Tibial nerve (tissue), 4 donors: ENCODE results near the gene ENOX1. TPM values are rescaled to one million over a fixed set of nuclear protein-coding genes. Genes with fewer than 3 reads are reported as not detected.

Experiments used
- DNase-seq, 2 donors: peaks; one replicate each; pipeline ENCODE4 v3.0.0-alpha.2; 2019; ENCODE audit warnings: low spot score in 2 of 2
- H3K27ac ChIP-seq, 4 donors: fragments of 200-600 bp; sonication (generic) in 3 of 4; one replicate each; pipeline ENCODE4 v1.5.1; 2017 to 2019; ENCODE audit warnings: mild to moderate bottlenecking in 1 of 4
- H3K27me3 ChIP-seq, 2 donors: fragments of 200-600 bp; sonication (generic) in 1 of 2; one replicate each; pipeline versions ENCODE4 v1.5.1 to v1.6.0; 2017 to 2019
- H3K36me3 ChIP-seq, 3 donors: fragments of 200-600 bp; sonication (generic); one replicate each; pipeline ENCODE4 v1.5.1; 2018 to 2019
- H3K4me1 ChIP-seq, 4 donors: fragments of 200-600 bp; sonication (generic) in 3 of 4; one replicate each; pipeline ENCODE4 v1.5.1; 2017 to 2019
- H3K4me3 ChIP-seq, 4 donors: fragments of 200-600 bp; sonication (generic) in 3 of 4; one replicate each; pipeline ENCODE4 v1.5.1; 2017 to 2019; ENCODE audit warnings: mild to moderate bottlenecking in 1 of 4, moderate library complexity in 1 of 4
- H3K9me3 ChIP-seq, 4 donors: fragments of 200-600 bp; sonication (generic) in 3 of 4; one replicate each; pipeline ENCODE4 v1.5.1; 2017 to 2019
- EP300 ChIP-seq, 2 donors: sonication (generic); formaldehyde crosslinking; IDR thresholded peaks; one replicate each; pipeline ENCODE4 v1.6.1; 2017; ENCODE audit warnings: antibody characterized with exemption in 2 of 2, mild to moderate bottlenecking in 1 of 2
- POLR2A ChIP-seq, 2 donors: fragments of 450-650 bp; IDR thresholded peaks; one replicate each; pipeline ENCODE4 v1.6.1; 2017; ENCODE audit warnings: antibody characterized with exemption in 2 of 2, mild to moderate bottlenecking in 2 of 2, moderate library complexity in 2 of 2
- WGBS, 2 donors: methylation state at CpG; one replicate each; pipeline ENCODE4 v1.1.5; 2018; 5-methylcytosine and 5-hydroxymethylcytosine counted together
- total RNA-seq, 4 donors: library from RNA; depleted of rRNA; stranded (reverse); fragments of >200 nt; gene quantifications; one replicate each; pipeline ENCODE4 v1.1.0, GENCODE V29; 2016
- TF ChIP-seq, protein P1 (sequence below), 5 experiments: fragments of 200-600 bp in 3 of 5; fragments of 450-650 bp in 2 of 5; sonication (generic) in 3 of 5; IDR thresholded peaks; one replicate each; pipeline ENCODE4 v1.5.1; 2016 to 2019; ENCODE audit warnings: antibody characterized with exemption in 5 of 5, mild to moderate bottlenecking in 3 of 5, moderate library complexity in 2 of 5

Gene ENOX1
- total RNA-seq, 4 donors from 2014 or later = 2.6 to 8.2 (median 4.6) TPM

DNA sequence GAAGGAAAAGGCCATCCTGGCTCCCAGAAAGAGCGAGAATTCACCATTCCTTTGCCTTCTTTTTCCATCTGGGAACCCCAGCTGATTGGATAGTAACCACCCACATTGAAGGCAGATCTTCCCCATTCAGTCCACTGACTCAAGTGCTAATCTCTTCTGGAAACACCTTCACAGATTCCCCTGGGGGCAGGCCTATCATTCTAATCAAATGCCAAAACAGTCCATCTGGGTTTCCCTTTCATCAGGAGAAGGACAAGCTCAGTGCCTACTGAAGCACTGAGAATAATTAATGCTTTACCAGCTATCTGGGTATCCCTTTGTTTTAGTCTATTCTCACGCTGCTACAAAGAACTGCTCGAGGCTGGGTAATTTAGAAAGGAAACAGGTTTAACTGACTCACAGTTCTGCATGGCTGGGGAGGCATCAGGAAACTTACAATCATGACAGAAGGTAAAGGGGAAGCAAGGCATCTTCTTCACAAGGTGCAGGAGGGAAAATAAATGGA, 293.2 kb downstream of the ENOX1 start:
- Histone ChIP-seq H3K9me3 (no peaks in the 10 kb centered on the region), H3K27me3 (no peaks in the 10 kb centered on the region), H3K4me1 (no peaks in the 10 kb centered on the region), H3K27ac (no peak overlapping the region), H3K36me3 (no peaks in the 10 kb centered on the region), H3K4me3 (no peak overlapping the region)
- DNase-seq = no peak
- 90 to 96% methylated on average over 3 of the region's 3 CpGs for WGBS, 2 donors
- no peak for TF ChIP-seq EP300 (IDR thresholded peaks at IDR 0.05)
- TF ChIP-seq, protein P1, sequence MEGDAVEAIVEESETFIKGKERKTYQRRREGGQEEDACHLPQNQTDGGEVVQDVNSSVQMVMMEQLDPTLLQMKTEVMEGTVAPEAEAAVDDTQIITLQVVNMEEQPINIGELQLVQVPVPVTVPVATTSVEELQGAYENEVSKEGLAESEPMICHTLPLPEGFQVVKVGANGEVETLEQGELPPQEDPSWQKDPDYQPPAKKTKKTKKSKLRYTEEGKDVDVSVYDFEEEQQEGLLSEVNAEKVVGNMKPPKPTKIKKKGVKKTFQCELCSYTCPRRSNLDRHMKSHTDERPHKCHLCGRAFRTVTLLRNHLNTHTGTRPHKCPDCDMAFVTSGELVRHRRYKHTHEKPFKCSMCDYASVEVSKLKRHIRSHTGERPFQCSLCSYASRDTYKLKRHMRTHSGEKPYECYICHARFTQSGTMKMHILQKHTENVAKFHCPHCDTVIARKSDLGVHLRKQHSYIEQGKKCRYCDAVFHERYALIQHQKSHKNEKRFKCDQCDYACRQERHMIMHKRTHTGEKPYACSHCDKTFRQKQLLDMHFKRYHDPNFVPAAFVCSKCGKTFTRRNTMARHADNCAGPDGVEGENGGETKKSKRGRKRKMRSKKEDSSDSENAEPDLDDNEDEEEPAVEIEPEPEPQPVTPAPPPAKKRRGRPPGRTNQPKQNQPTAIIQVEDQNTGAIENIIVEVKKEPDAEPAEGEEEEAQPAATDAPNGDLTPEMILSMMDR (IDR thresholded peaks at IDR 0.05) = no peak
- no peak for TF ChIP-seq POLR2A (IDR thresholded peaks at IDR 0.05)

DNA sequence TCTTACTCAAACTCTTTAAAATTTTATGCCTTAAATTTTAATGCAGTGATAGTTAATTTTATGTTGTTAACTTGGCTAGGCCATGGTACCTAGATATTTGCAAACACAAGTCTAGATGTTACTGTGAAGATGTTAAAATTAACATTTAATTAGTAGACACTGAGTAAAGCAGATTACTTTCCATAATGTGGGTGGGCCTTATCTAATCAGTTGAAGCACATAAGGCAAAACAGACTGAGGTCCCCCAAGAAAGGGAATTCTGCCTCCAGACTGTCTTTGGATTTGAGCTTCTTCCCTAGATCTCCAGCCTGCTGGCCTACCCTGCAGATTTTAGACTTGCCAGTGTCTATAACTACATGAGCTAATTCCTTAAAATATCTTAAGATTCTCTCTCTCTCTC, 294.0 kb downstream of the ENOX1 start:
- H3K4me3 ChIP-seq = no peak overlapping the region
- TF ChIP-seq, protein P1 (IDR thresholded peaks at IDR 0.05) = no peak
- TF ChIP-seq POLR2A (IDR thresholded peaks at IDR 0.05) = no peak
- no peak for TF ChIP-seq EP300 (IDR thresholded peaks at IDR 0.05)
- no peaks in the 10 kb centered on the region for H3K4me1 ChIP-seq
- H3K36me3 ChIP-seq = no peaks in the 10 kb centered on the region
- H3K27me3 ChIP-seq = no peaks in the 10 kb centered on the region
- no peak for DNase-seq
- no peak overlapping the region for H3K27ac ChIP-seq
- no peaks in the 10 kb centered on the region for H3K9me3 ChIP-seq

DNA sequence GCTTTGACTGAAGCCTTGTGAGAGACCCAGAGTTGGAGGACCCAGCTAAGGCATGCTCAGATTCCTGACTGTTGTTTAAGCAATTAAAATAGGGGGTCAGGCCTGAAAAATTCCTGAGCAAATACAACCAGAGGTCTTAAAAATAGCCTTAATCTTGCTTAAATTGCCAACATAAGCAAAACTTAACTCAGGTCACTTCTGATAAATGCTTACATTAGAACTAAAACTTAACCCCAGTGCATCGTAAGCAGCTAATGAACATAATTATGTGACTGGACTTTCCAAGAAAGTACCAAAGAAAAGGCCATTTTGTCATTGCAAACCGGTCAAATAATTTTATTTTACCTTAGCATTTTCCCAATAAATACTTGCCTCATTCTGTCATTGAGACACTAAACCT, 294.5 kb downstream of the ENOX1 start:
- H3K9me3 ChIP-seq = no peaks in the 10 kb centered on the region
- WGBS, 2 donors = 88 to 89% methylated on average over 2 of the region's 2 CpGs
- no peaks in the 10 kb centered on the region for H3K36me3 ChIP-seq
- no peak for TF ChIP-seq POLR2A (IDR thresholded peaks at IDR 0.05)
- TF ChIP-seq EP300 (IDR thresholded peaks at IDR 0.05) = no peak
- TF ChIP-seq, protein P1 (IDR thresholded peaks at IDR 0.05) = no peak
- H3K4me3 ChIP-seq = no peak overlapping the region
- H3K27me3 ChIP-seq = no peaks in the 10 kb centered on the region
- H3K27ac ChIP-seq = no peak overlapping the region
- H3K4me1 ChIP-seq = no peaks in the 10 kb centered on the region
- DNase-seq = no peak

DNA sequence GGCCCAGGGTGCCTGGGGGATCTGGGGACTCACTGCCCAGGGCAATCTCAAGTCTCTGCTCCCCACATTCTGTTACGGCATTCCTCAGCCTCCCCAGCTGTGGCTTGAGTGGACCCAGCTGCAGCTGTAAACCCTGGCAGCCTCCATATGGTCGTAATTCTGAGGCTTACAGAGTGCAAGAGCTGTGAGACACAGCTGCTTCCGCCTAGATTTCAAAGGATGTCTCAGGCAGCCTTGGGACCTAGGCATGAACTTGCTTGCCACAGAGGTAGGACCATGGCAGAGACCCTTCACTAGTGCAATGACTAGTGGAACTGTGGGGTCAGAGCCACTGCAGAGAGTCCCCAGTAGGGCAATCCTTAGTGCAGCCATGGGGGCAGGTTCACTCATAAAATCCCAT, 297.5 kb downstream of the ENOX1 start:
- no peaks in the 10 kb centered on the region for H3K4me1 ChIP-seq
- no peaks in the 10 kb centered on the region for H3K36me3 ChIP-seq
- TF ChIP-seq, protein P1 (IDR thresholded peaks at IDR 0.05) = no peak
- TF ChIP-seq EP300 (IDR thresholded peaks at IDR 0.05) (no peak), POLR2A (IDR thresholded peaks at IDR 0.05) (no peak)
- no peaks in the 10 kb centered on the region for H3K27me3 ChIP-seq
- no peaks in the 10 kb centered on the region for H3K9me3 ChIP-seq
- H3K27ac ChIP-seq = no peak overlapping the region
- H3K4me3 ChIP-seq = no peak overlapping the region
- 80 to 87% methylated on average over 1 to 3 of the region's 3 CpGs for WGBS, 2 donors
- DNase-seq = no peak

DNA sequence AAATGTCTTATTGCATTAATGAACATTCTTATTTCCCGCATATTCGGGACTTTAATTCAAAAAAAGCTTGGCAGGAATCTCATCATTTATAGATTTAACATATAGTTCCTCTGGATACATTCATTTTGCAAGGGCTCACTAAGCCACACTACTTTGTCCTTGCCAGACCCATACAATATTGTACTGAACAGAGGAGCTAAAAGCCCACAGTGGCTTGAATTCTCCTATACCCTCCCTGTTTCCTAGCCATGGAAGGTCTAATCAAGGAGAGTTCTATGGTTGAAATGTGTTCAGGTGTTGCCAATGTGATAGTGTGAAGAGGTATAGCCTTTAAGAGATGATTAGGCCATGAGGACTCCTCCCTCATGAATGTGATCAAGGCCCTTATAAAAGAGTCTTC, 298.9 kb downstream of the ENOX1 start:
- no peaks in the 10 kb centered on the region for H3K4me1 ChIP-seq
- no peak overlapping the region for H3K4me3 ChIP-seq
- H3K9me3 ChIP-seq = no peaks in the 10 kb centered on the region
- no peak for DNase-seq
- no peaks in the 10 kb centered on the region for H3K27me3 ChIP-seq
- H3K36me3 ChIP-seq = no peaks in the 10 kb centered on the region
- 87 to 91% methylated on average over 2 of the region's 2 CpGs for WGBS, 2 donors
- no peak for TF ChIP-seq POLR2A (IDR thresholded peaks at IDR 0.05)
- no peak for TF ChIP-seq EP300 (IDR thresholded peaks at IDR 0.05)
- TF ChIP-seq, protein P1 (IDR thresholded peaks at IDR 0.05) = no peak
- no peak overlapping the region for H3K27ac ChIP-seq
